Smooth muscle cell (in vitro differentiated cells): ENCODE measurements around the gene GABBR1. TPM values are rescaled to one million over a fixed set of nuclear protein-coding genes. Genes with fewer than 3 reads are reported as not detected.

Experiments used
- DNase-seq: peaks from one replicate; lab custom pipeline; 2025; ENCODE audit not compliant: unreplicated experiment; lab: John Stamatoyannopoulos, UW
- H2AFZ ChIP-seq: fragments of 200-600 bp; sonication (generic); 2 replicates; pipeline ENCODE4 v1.6.0; 2016; ENCODE audit warnings: antibody characterized with exemption, low read depth, mild to moderate bottlenecking
- H3F3A ChIP-seq: fragments of 200-600 bp; sonication (generic); 2 replicates; pipeline ENCODE4 v1.6.0; 2017; ENCODE audit warnings: antibody characterized with exemption, low read depth
- H3K27ac ChIP-seq: fragments of 200-600 bp; sonication (generic); 2 replicates; pipeline ENCODE4 v1.5.1; 2016; ENCODE audit warnings: low read depth, mild to moderate bottlenecking
- H3K27me3 ChIP-seq: fragments of 200-600 bp; sonication (generic); 2 replicates; pipeline ENCODE4 v1.6.1; 2016; ENCODE audit warnings: low read depth, mild to moderate bottlenecking
- H3K36me3 ChIP-seq: fragments of 200-600 bp; sonication (generic); 2 replicates; pipeline ENCODE4 v1.5.1; 2016; ENCODE audit warnings: low read depth
- H3K4me1 ChIP-seq: fragments of 200-600 bp; sonication (generic); 2 replicates; pipeline ENCODE4 v1.5.1; 2016; ENCODE audit warnings: low read depth
- H3K4me2 ChIP-seq: fragments of 200-600 bp; sonication (generic); 2 replicates; pipeline ENCODE4 v1.6.0; 2016; ENCODE audit warnings: mild to moderate bottlenecking
- H3K4me3 ChIP-seq: fragments of 200-600 bp; sonication (generic); 2 replicates; pipeline ENCODE4 v1.5.1; 2016; ENCODE audit warnings: mild to moderate bottlenecking
- H3K79me2 ChIP-seq: fragments of 200-600 bp; sonication (generic); 2 replicates; pipeline ENCODE4 v1.6.0; 2016; ENCODE audit warnings: low read depth, mild to moderate bottlenecking
- H3K9ac ChIP-seq: fragments of 200-600 bp; sonication (generic); 2 replicates; pipeline ENCODE4 v1.6.0; 2016; ENCODE audit warnings: low read depth
- H3K9me3 ChIP-seq: fragments of 200-600 bp; sonication (generic); replicated peaks from 2 replicates; pipeline ENCODE4 v1.5.1; 2016; ENCODE audit warnings: low read depth
- H4K20me1 ChIP-seq: fragments of 200-600 bp; sonication (generic); 2 replicates; pipeline ENCODE4 v1.6.0; 2016; ENCODE audit warnings: low read depth
- WGBS: methylation state at CpG from one replicate; pipeline ENCODE4 v1.1.7; 2016; ENCODE audit warnings: low lambda C conversion rate; 5-methylcytosine and 5-hydroxymethylcytosine counted together
- polyA plus RNA-seq: library from polyadenylated mRNA; unstranded; fragments of >200 nt; fragmentation: Nextera tagmentation; extraction: Ambion mirVana; gene quantifications from 2 replicates; pipeline ENCODE4 v1.2.1, GENCODE V29; 2016
- total RNA-seq: library from RNA; depleted of rRNA; stranded (reverse); fragments of >200 nt; gene quantifications from 2 replicates; pipeline ENCODE4 v1.2.3, GENCODE V29; 2014
- TF ChIP-seq, protein P1 (sequence below): fragments of 200-600 bp; sonication (generic); IDR thresholded peaks from 2 replicates; pipeline ENCODE4 v1.5.1; 2017; ENCODE audit warnings: borderline replicate concordance, mild to moderate bottlenecking, antibody characterized with exemption; ENCODE audit not compliant: insufficient read depth, poor library complexity, severe bottlenecking

GABBR1 gene
- total and polyA plus RNA-seq, 2 experiments from 2014 or later = 13.2 to 26.0 TPM

DNA sequence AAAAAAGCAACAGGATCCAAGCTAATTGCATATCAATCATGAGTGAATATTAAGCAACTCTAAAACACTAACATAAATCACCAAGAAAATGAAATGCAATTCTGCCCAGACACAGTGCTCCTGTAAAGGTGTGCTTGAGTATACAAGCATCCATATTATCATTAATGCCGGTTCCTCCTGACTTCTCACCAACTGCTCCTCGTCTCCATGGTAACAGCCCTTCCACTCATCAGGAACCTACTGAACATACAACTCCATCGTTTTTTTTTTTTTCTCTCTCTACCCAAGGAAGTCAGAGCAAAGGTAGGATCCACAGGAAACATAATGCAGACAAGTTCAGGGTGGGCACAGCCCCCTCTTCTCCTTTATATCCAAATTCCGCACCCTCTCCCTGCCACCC, 12.4 kb downstream of the GABBR1 start:
- peaks cover 7% of the 10 kb centered on the region for H3K36me3 ChIP-seq
- H3F3A ChIP-seq = no peaks in the 10 kb centered on the region
- peaks cover 35% of the 10 kb centered on the region for H4K20me1 ChIP-seq
- peaks cover 25% of the 10 kb centered on the region for H3K4me1 ChIP-seq
- no peak overlapping the region for H2AFZ ChIP-seq
- H3K4me3 ChIP-seq = no peak overlapping the region
- H3K9ac ChIP-seq = no peak overlapping the region
- TF ChIP-seq, protein P1, sequence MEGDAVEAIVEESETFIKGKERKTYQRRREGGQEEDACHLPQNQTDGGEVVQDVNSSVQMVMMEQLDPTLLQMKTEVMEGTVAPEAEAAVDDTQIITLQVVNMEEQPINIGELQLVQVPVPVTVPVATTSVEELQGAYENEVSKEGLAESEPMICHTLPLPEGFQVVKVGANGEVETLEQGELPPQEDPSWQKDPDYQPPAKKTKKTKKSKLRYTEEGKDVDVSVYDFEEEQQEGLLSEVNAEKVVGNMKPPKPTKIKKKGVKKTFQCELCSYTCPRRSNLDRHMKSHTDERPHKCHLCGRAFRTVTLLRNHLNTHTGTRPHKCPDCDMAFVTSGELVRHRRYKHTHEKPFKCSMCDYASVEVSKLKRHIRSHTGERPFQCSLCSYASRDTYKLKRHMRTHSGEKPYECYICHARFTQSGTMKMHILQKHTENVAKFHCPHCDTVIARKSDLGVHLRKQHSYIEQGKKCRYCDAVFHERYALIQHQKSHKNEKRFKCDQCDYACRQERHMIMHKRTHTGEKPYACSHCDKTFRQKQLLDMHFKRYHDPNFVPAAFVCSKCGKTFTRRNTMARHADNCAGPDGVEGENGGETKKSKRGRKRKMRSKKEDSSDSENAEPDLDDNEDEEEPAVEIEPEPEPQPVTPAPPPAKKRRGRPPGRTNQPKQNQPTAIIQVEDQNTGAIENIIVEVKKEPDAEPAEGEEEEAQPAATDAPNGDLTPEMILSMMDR = no peak
- DNase-seq = no peak
- no peak overlapping the region for H3K27ac ChIP-seq
- H3K27me3 ChIP-seq = no peaks in the 10 kb centered on the region
- no peaks in the 10 kb centered on the region for H3K79me2 ChIP-seq
- no peak overlapping the region for H3K4me2 ChIP-seq
- no peaks in the 10 kb centered on the region for H3K9me3 ChIP-seq
- 93% methylated on average over 4 of the region's 4 CpGs for WGBS

DNA sequence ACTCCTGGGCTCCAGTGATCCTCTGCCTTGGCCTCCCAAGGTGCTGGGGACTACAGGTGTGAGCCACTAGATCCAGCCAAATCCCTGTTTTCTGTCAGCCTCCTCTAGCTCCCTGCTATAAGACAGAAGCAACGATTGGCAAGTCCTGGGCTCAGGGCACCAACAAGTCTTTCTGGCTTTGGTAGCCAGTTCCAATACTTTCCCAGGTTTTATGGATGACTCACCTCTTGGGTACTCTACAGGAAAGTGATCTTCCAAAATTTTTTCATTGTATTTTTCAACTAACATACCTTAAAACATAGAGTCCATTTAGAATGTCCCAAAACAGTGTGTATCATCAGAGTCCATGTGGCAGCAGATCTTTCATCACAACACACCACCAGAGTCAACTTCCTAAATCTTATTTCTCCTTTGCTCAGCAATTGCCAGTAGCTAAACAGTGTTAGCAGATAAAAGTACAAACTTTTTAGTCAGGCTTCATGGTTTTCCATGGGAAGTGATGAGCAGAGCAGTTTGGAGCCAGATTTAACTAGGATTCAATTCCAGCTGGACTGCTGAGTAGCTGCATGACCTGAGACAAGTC, 13.3 kb downstream of the GABBR1 start:
- H3K4me1 ChIP-seq = peaks cover 15% of the 10 kb centered on the region
- peaks cover 7% of the 10 kb centered on the region for H3K36me3 ChIP-seq
- no peak overlapping the region for H3K27ac ChIP-seq
- no peaks in the 10 kb centered on the region for H3F3A ChIP-seq
- H4K20me1 ChIP-seq = peaks cover 34% of the 10 kb centered on the region
- no peak for DNase-seq
- 71% methylated on average over 1 of the region's 1 CpG for WGBS
- H3K4me3 ChIP-seq = no peak overlapping the region
- no peaks in the 10 kb centered on the region for H3K9me3 ChIP-seq
- H3K9ac ChIP-seq = no peak overlapping the region
- H2AFZ ChIP-seq = no peak overlapping the region
- H3K79me2 ChIP-seq = no peaks in the 10 kb centered on the region
- TF ChIP-seq, protein P1 = no peak
- no peak overlapping the region for H3K4me2 ChIP-seq
- H3K27me3 ChIP-seq = no peaks in the 10 kb centered on the region

GRCh38 chr6:29617782-29618554, 15.0 kb downstream of the GABBR1 start:
- H3K79me2 ChIP-seq = no peaks in the 10 kb centered on the region
- no peaks in the 10 kb centered on the region for H3F3A ChIP-seq
- no peak overlapping the region for H3K9ac ChIP-seq
- H4K20me1 ChIP-seq = peaks cover 27% of the 10 kb centered on the region
- peaks cover 7% of the 10 kb centered on the region for H3K4me1 ChIP-seq
- peaks cover 18% of the 10 kb centered on the region for H3K36me3 ChIP-seq
- no peak overlapping the region for H3K4me2 ChIP-seq
- H3K4me3 ChIP-seq = no peak overlapping the region
- H3K9me3 ChIP-seq = no peaks in the 10 kb centered on the region
- H2AFZ ChIP-seq = no peak overlapping the region
- H3K27me3 ChIP-seq = no peaks in the 10 kb centered on the region
- TF ChIP-seq, protein P1 = no peak
- no peak for DNase-seq
- 96% methylated on average over 8 of the region's 8 CpGs for WGBS
- H3K27ac ChIP-seq = no peak overlapping the region
